Retinal pigment epithelial cell (primary cell): Measurements from ENCODE around the gene RNF150.
"Not testable (repeated sequence)": the region's sequence is repeated elsewhere in the genome, so short reads cannot be mapped to it uniquely, and the experiment has no call there.

Experiments used
- DNase-seq: peaks from one replicate; pipeline ENCODE4 v3.0.0-alpha.2; 2010; ENCODE audit warnings: low read depth
- H3K4me3 ChIP-seq: 2 replicates; pipeline ENCODE4 v1.5.1; 2011; ENCODE audit warnings: mild to moderate bottlenecking, low read length, control low read depth, moderate library complexity
- TF ChIP-seq, protein P1 (sequence below): conservative IDR thresholded peaks from 2 replicates; pipeline ENCODE4 v1.5.1; 2011; ENCODE audit warnings: low read depth, low read length, control low read depth, inconsistent platforms

RNF150 gene

GRCh38 chr4:140816806-140817510 is 316.3 kb downstream of the RNF150 start:
- no peak overlapping the region for H3K4me3 ChIP-seq
- TF ChIP-seq, protein P1, sequence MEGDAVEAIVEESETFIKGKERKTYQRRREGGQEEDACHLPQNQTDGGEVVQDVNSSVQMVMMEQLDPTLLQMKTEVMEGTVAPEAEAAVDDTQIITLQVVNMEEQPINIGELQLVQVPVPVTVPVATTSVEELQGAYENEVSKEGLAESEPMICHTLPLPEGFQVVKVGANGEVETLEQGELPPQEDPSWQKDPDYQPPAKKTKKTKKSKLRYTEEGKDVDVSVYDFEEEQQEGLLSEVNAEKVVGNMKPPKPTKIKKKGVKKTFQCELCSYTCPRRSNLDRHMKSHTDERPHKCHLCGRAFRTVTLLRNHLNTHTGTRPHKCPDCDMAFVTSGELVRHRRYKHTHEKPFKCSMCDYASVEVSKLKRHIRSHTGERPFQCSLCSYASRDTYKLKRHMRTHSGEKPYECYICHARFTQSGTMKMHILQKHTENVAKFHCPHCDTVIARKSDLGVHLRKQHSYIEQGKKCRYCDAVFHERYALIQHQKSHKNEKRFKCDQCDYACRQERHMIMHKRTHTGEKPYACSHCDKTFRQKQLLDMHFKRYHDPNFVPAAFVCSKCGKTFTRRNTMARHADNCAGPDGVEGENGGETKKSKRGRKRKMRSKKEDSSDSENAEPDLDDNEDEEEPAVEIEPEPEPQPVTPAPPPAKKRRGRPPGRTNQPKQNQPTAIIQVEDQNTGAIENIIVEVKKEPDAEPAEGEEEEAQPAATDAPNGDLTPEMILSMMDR = no peak
- DNase-seq = no peak

DNA sequence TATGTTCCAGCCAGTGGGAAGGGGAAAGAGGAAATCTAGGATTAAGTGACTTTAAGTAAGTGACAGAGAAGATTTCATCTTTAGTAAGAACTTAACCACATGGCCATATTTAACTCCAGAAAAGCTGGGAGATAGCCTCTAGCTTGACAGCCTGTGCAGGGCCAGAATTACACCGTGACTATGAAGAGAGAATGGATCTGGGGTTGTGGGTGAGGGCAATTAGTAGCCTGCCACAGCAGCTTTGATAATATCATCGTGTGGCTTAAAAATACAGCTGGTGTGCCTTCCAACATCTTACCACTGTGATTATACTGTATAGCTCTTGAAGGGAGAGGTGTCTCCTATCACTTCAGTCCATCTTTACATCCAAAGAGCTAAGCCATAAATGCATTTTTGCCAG is 319.5 kb downstream of the RNF150 start:
- TF ChIP-seq, protein P1 = no peak
- DNase-seq = no peak

DNA sequence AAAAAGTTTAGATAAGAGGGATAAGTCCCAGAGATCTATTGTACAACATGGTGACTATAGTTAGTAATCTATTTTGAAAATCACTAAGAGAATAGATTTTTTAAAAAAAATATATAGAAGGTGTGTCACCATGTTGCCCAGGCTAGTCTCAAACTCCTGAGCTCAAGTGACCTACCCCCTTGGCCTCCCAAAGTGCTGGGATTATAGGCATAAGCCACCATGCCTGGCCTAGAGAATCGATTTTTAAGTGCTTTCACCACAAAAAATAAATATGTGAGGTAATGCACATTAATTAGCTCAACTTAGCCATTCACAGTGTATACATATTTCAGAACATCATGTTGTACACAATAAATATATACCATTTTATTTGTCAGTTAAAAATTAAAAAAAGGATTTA is 320.4 kb downstream of the RNF150 start:
- H3K4me3 ChIP-seq = no peak overlapping the region
- TF ChIP-seq, protein P1 = no peak
- no peak for DNase-seq

More for the DNA sequence above, 319.5 kb downstream of the RNF150 start:
- H3K4me3 ChIP-seq = no peak overlapping the region

GRCh38 chr4:140811429-140811828 is 321.8 kb downstream of the RNF150 start:
- TF ChIP-seq, protein P1 = no peak
- no peak overlapping the region for H3K4me3 ChIP-seq

GRCh38 chr4:140810591-140811169 is 322.6 kb downstream of the RNF150 start:
- DNase-seq, H3K4me3 ChIP-seq: not testable (repeated sequence)

More at GRCh38 chr4:140811429-140811828, 321.8 kb downstream of the RNF150 start:
- no peak for DNase-seq
